CD4-positive, CD25-positive, alpha-beta regulatory T cell (primary cell): Measurements from ENCODE around the gene CDC14A. TPM values are rescaled to one million over a fixed set of nuclear protein-coding genes. Genes with fewer than 3 reads are reported as not detected.

Source experiments
- ATAC-seq, 2 donors: fragments of 150-1000 bp; cut with Tn5 transposase; one replicate each; pipeline ENCODE4 v1.10.0; 2021; ENCODE audit warnings: low read depth in 2 of 2, moderate number of reproducible peaks in 2 of 2, moderate library complexity in 1 of 2
- DNase-seq, 3 donors: peaks; one replicate each; pipeline versions ENCODE4 v3.0.0 to v3.0.0-alpha.2; 2012 to 2022; ENCODE audit warnings: mixed read lengths in 1 of 3
- H3K27ac ChIP-seq: one replicate; pipeline ENCODE4 v1.7.0; 2013; ENCODE audit warnings: mild to moderate bottlenecking, low read length; ENCODE audit not compliant: insufficient read depth, poor library complexity, severe bottlenecking
- H3K27me3 ChIP-seq: one replicate; pipeline ENCODE4 v1.7.0; 2013; ENCODE audit warnings: low read length; ENCODE audit not compliant: control insufficient read depth, insufficient read depth
- H3K36me3 ChIP-seq: one replicate; pipeline ENCODE4 v1.7.0; 2013; ENCODE audit warnings: mild to moderate bottlenecking, low read length, moderate library complexity; ENCODE audit not compliant: control insufficient read depth, insufficient read depth
- H3K4me1 ChIP-seq: 2 replicates; pipeline ENCODE4 v1.7.0; 2013; ENCODE audit warnings: mild to moderate bottlenecking, low read length; ENCODE audit not compliant: insufficient read depth, control insufficient read depth, poor library complexity, severe bottlenecking
- H3K4me3 ChIP-seq: one replicate; pipeline ENCODE4 v1.7.0; 2013; ENCODE audit warnings: low read depth, mild to moderate bottlenecking, low read length, moderate library complexity
- H3K9me3 ChIP-seq, 2 experiments: 1 replicate in 1 of 2; 2 replicates in 1 of 2; pipeline ENCODE4 v1.7.0; 2013; ENCODE audit warnings: low read length in 2 of 2, mild to moderate bottlenecking in 1 of 2, moderate library complexity in 1 of 2; ENCODE audit not compliant: control insufficient read depth in 2 of 2
- H3K27ac Mint-ChIP-seq, 3 donors: one replicate each; pipeline ENCODE4 v1.8.0; 2020 to 2022; ENCODE audit warnings: mild to moderate bottlenecking in 3 of 3, mixed read lengths in 3 of 3, moderate library complexity in 2 of 3
- H3K27me3 Mint-ChIP-seq: one replicate; pipeline ENCODE4 v1.8.0; 2022; ENCODE audit warnings: mild to moderate bottlenecking, mixed read lengths
- H3K36me3 Mint-ChIP-seq: one replicate; pipeline ENCODE4 v1.8.0; 2020; ENCODE audit warnings: mixed read lengths
- H3K4me1 Mint-ChIP-seq, 4 donors: one replicate each; pipeline ENCODE4 v1.8.0; 2020 to 2022; ENCODE audit warnings: mixed read lengths in 4 of 4, mild to moderate bottlenecking in 1 of 4
- H3K4me3 Mint-ChIP-seq, 4 donors: one replicate each; pipeline ENCODE4 v1.8.0; 2020 to 2022; ENCODE audit warnings: mild to moderate bottlenecking in 4 of 4, mixed read lengths in 4 of 4, moderate library complexity in 3 of 4
- H3K9me3 Mint-ChIP-seq, 7 donors: one replicate each; pipeline ENCODE4 v1.8.0; 2020 to 2022; ENCODE audit warnings: mixed read lengths in 7 of 7, mild to moderate bottlenecking in 3 of 7, moderate library complexity in 2 of 7
- polyA plus RNA-seq, 4 donors: library from polyadenylated mRNA; unstranded; fragments of 300-500 nt; fragmentation: Illumina TruSeq; gene quantifications; one replicate each; pipeline ENCODE4 v1.2.3, GENCODE V29; 2021
- total RNA-seq: library from RNA; stranded (reverse); gene quantifications from one replicate; pipeline ENCODE4 v1.2.3, GENCODE V29; 2022

Gene CDC14A
- total and polyA plus RNA-seq, 5 donors from 2014 or later: 33.8 to 155 (median 37.8) TPM

GRCh38 chr1:100530880-100531487 is 178.7 kb downstream of the CDC14A start:
- H3K9me3 Mint-ChIP-seq: peaks cover 0 to 3% (median 0%) of the 10 kb centered on the region in 7 donors
- H3K4me1 ChIP-seq: peaks cover 10% of the 10 kb centered on the region
- H3K4me1 Mint-ChIP-seq: peaks cover 10 to 28% (median 18%) of the 10 kb centered on the region in 4 donors

GRCh38 chr1:100532645-100533044 is 180.3 kb downstream of the CDC14A start:
- ATAC-seq: no peak
- no peak overlapping the region for H3K4me3 Mint-ChIP-seq
- Histone ChIP-seq H3K9me3 (no peaks in the 10 kb centered on the region), H3K27me3 (peaks cover 15% of the 10 kb centered on the region), H3K4me3 (no peak overlapping the region), H3K4me1 (peaks cover 10% of the 10 kb centered on the region), H3K27ac (no peak overlapping the region), H3K36me3 (no peaks in the 10 kb centered on the region)
- H3K36me3 Mint-ChIP-seq: no peaks in the 10 kb centered on the region
- no peak for DNase-seq
- no peak overlapping the region for H3K27ac Mint-ChIP-seq
- H3K9me3 Mint-ChIP-seq: peaks cover 0 to 6% (median 0%) of the 10 kb centered on the region in 7 donors
- H3K27me3 Mint-ChIP-seq: peaks cover 44% of the 10 kb centered on the region
- H3K4me1 Mint-ChIP-seq: peaks cover 15 to 28% (median 19%) of the 10 kb centered on the region in 4 donors

More at GRCh38 chr1:100530880-100531487, 178.7 kb downstream of the CDC14A start:
- Histone ChIP-seq H3K36me3 (no peaks in the 10 kb centered on the region), H3K9me3 (no peaks in the 10 kb centered on the region), H3K27ac (no peak overlapping the region), H3K27me3 (peaks cover 10% of the 10 kb centered on the region), H3K4me3 (peak overlapping the region; percentile 43)
- peak overlapping the region; percentile 1 to 64 (median 49) for H3K27ac Mint-ChIP-seq
- H3K36me3 Mint-ChIP-seq: no peaks in the 10 kb centered on the region
- peak overlapping the region in 3 of 4 donors; percentile 3 to 27 (median 11) for H3K4me3 Mint-ChIP-seq
- peak in 1 of 3 donors; percentile 58 for DNase-seq
- peak; percentile 76 to 82 for ATAC-seq
- peaks cover 29% of the 10 kb centered on the region for H3K27me3 Mint-ChIP-seq

DNA sequence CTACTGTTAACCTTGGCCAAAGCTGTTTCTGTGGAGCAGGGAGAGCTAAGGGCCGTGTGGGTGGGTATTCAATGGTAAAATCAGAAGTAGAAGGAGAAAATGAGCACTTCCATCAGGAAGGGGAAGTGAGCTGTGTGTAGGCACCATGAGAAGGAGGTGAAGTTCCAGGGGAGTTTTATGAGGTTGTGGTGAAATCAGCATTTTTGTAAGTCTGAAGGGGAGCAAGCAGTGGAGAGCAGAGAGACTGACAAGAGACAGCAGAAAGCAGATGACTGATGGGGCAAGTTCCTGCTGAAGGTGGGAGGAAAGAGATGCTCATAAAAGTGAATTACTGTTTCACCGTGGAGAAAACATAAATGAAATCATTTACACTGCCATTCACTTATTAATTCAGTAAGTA is 183.0 kb downstream of the CDC14A start:
- Mint-ChIP-seq H3K27ac (no peak overlapping the region), H3K4me3 (peak overlapping the region in 1 of 4 donors; percentile 12)

DNA sequence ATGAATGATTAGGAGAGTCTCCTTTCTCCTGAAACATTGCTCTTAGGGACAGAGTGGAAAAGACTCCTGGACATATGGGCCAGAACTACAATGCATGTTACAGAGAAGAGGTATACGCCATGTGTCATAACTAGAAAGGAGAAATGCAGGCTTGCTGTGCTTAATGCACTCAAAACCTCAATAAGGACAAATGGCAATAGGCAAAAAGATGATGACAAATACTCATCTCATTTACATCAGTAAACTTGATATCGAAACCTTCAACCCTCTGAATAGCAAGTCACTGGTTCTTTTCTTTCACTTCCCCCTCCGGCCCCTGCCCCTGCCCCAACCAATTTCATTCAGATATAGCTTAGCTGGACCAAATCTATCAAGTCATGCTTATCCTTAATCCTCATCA is 183.7 kb downstream of the CDC14A start:
- peaks cover 20% of the 10 kb centered on the region for H3K4me1 ChIP-seq
- H3K27ac ChIP-seq: no peak overlapping the region
- peaks cover 32% of the 10 kb centered on the region for H3K27me3 ChIP-seq
- H3K9me3 Mint-ChIP-seq: peaks cover 0 to 6% (median 0%) of the 10 kb centered on the region in 7 donors
- H3K4me1 Mint-ChIP-seq: peaks cover 9 to 24% (median 17%) of the 10 kb centered on the region in 4 donors
- no peaks in the 10 kb centered on the region for H3K9me3 ChIP-seq
- peak overlapping the region in 1 of 4 donors; percentile 12 for H3K4me3 Mint-ChIP-seq
- H3K27me3 Mint-ChIP-seq: peaks cover 63% of the 10 kb centered on the region
- no peak overlapping the region for H3K4me3 ChIP-seq
- H3K36me3 Mint-ChIP-seq: no peaks in the 10 kb centered on the region
- no peaks in the 10 kb centered on the region for H3K36me3 ChIP-seq
- no peak overlapping the region for H3K27ac Mint-ChIP-seq
- no peak for DNase-seq
- ATAC-seq: no peak

More for the DNA sequence above, 183.0 kb downstream of the CDC14A start:
- ATAC-seq (no peak), DNase-seq (no peak)
- no peaks in the 10 kb centered on the region for H3K36me3 ChIP-seq
- H3K9me3 ChIP-seq: no peaks in the 10 kb centered on the region
- peaks cover 25% of the 10 kb centered on the region for H3K4me1 ChIP-seq
- Mint-ChIP-seq H3K9me3 (peaks cover 0 to 6% (median 0%) of the 10 kb centered on the region in 7 donors), H3K36me3 (no peaks in the 10 kb centered on the region), H3K4me1 (peaks cover 15 to 29% (median 22%) of the 10 kb centered on the region in 4 donors), H3K27me3 (peaks cover 55% of the 10 kb centered on the region)
- peaks cover 26% of the 10 kb centered on the region for H3K27me3 ChIP-seq
- no peak overlapping the region for H3K4me3 ChIP-seq
- H3K27ac ChIP-seq: no peak overlapping the region

- Histone ChIP-seq H3K9me3 (no peaks in the 10 kb centered on the region), H3K27ac (no peak overlapping the region), H3K4me3 (no peak overlapping the region), H3K36me3 (no peaks in the 10 kb centered on the region), H3K27me3 (peaks cover 45% of the 10 kb centered on the region), H3K4me1 (peaks cover 15% of the 10 kb centered on the region)
- DNase-seq (peak in 1 of 3 donors; percentile 42), ATAC-seq (peak; percentile 43 to 44)
- Mint-ChIP-seq H3K27ac (peak overlapping the region in 1 of 3 donors; percentile 28), H3K9me3 (peaks cover 0 to 6% (median 0%) of the 10 kb centered on the region in 7 donors), H3K4me1 (peaks cover 4 to 13% (median 9%) of the 10 kb centered on the region in 4 donors), H3K27me3 (peaks cover 83% of the 10 kb centered on the region), H3K4me3 (peak overlapping the region in 3 of 4 donors; percentile 66 to 71 (median 68)), H3K36me3 (no peaks in the 10 kb centered on the region)
These were observed 186.9 kb downstream of the CDC14A start for GRCh38 chr1:100538913-100539835.

- Histone ChIP-seq H3K27ac (no peak overlapping the region), H3K27me3 (peaks cover 42% of the 10 kb centered on the region), H3K4me1 (peaks cover 15% of the 10 kb centered on the region), H3K9me3 (no peaks in the 10 kb centered on the region), H3K36me3 (no peaks in the 10 kb centered on the region), H3K4me3 (no peak overlapping the region)
- Mint-ChIP-seq H3K4me3 (peak overlapping the region; percentile 51 to 79 (median 75)), H3K27ac (no peak overlapping the region), H3K4me1 (peaks cover 4 to 12% (median 6%) of the 10 kb centered on the region in 4 donors), H3K36me3 (no peaks in the 10 kb centered on the region), H3K9me3 (peaks cover 0 to 3% (median 0%) of the 10 kb centered on the region in 7 donors), H3K27me3 (peaks cover 75% of the 10 kb centered on the region)
- DNase-seq (no peak), ATAC-seq (peak; percentile 32 to 38)
These were observed 187.7 kb downstream of the CDC14A start for GRCh38 chr1:100539836-100540536.

DNA sequence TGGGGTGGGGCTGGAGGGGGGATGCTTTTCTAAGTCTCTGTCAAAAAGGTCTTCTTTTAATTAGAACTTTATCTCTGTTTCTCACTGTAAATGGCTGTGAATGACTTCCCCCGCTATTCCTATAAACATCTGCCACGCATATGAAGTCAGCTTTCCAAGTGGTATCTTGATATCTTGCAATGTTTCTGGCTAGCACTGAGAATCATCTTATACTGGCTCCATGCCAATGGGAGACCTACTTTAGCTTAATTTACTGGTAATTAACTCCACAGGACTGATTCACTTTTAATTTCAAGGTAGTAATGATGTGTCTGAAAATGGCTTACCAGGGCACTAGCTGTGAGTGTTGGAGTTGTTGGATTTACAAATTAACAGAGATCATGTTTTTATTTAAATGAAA is 190.0 kb downstream of the CDC14A start:
- Histone ChIP-seq H3K9me3 (no peaks in the 10 kb centered on the region), H3K27me3 (peaks cover 34% of the 10 kb centered on the region), H3K36me3 (no peaks in the 10 kb centered on the region), H3K4me1 (peaks cover 15% of the 10 kb centered on the region), H3K27ac (no peak overlapping the region), H3K4me3 (no peak overlapping the region)
- Mint-ChIP-seq H3K9me3 (peaks cover 0 to 1% (median 0%) of the 10 kb centered on the region in 7 donors), H3K36me3 (no peaks in the 10 kb centered on the region), H3K27me3 (peaks cover 64% of the 10 kb centered on the region), H3K4me3 (no peak overlapping the region), H3K4me1 (peaks cover 0 to 10% (median 5%) of the 10 kb centered on the region in 4 donors), H3K27ac (no peak overlapping the region)
- ATAC-seq (no peak), DNase-seq (no peak)
